ENCODE results near the gene NFIA. TPM values are rescaled to one million over a fixed set of nuclear protein-coding genes. Genes with fewer than 3 reads are reported as not detected.

The NFIA gene
- total and polyA plus RNA-seq, 2 of the 13 experiments (the other 11 are each of a cell fraction or from before 2014, with no cell fraction given): 14.7 to 28.5 TPM

- no peaks in the 10 kb centered on the region for H3K27me3 ChIP-seq (ENCODE audit: control insufficient read depth in 1 of 2, insufficient read depth in 2 of 2, low read length in 2 of 2)
- H3K4me2 ChIP-seq (ENCODE audit: low read depth, low read length): no peak overlapping the region
- no peak overlapping the region for H2AFZ ChIP-seq (ENCODE audit: low read length)
- FAIRE-seq (no peak), ATAC-seq (no peak), DNase-seq (ENCODE audit: low spot score) (no peak)
- WGBS (ENCODE audit: low lambda C conversion rate): 91% methylated on average over 11 of the region's 11 CpGs
- BruUV-seq (replicated peaks): no TSS peak
- intact Hi-C loops (cut with micrococcal nuclease; ENCODE audit: unreplicated experiment) (no loop called here), in situ Hi-C loops (cut with HindIII; ENCODE audit: extremely low pct_ligation_motif_present, low pct_unique_long_range_greater_than_20kb) (no loop called here)
- H3K36me3 ChIP-seq (replicated peaks in 1 of 2; ENCODE audit: control insufficient read depth in 1 of 2, insufficient read depth in 2 of 2, low read length in 2 of 2): peaks cover 14 to 77% of the 10 kb centered on the region in 2 experiments
- H3K27ac ChIP-seq (ENCODE audit: extremely low read length, insufficient read depth, low read length): no peak overlapping the region
- H3K4me3 ChIP-seq (replicated peaks in 1 of 3; ENCODE audit: insufficient read depth in 1 of 3, low read depth in 2 of 3, low read length in 3 of 3): no peak overlapping the region
- H3K9ac ChIP-seq (ENCODE audit: insufficient read depth, low read depth, low read length): no peak overlapping the region
- TF ChIP-seq RBM22 (optimal IDR thresholded peaks at IDR 0.05; ENCODE audit: low read length) (peak; percentile 22), DNMT1 (CRISPR knock-in tag; IDR thresholded peaks at IDR 0.05) (no peak), KIAA2018 (CRISPR knock-in tag; IDR thresholded peaks at IDR 0.05; ENCODE audit: borderline replicate concordance) (no peak), ESRRA (CRISPR knock-in tag; IDR thresholded peaks at IDR 0.05; ENCODE audit: low read depth) (no peak), ZNF280D (CRISPR knock-in tag; IDR thresholded peaks at IDR 0.05) (no peak)
- no peaks in the 10 kb centered on the region for H4K20me1 ChIP-seq (ENCODE audit: insufficient read depth, low read length)
- H3K9me3 ChIP-seq (ENCODE audit: low read length): no peaks in the 10 kb centered on the region
- CTCF ChIA-PET (ENCODE audit: low intra/inter-chr PET ratio, low total read pairs): no interaction called here
- POLR2A ChIA-PET: no interaction called here
- H3K79me2 ChIP-seq (ENCODE audit: insufficient read depth, low read length): no peaks in the 10 kb centered on the region
- H3K4me1 ChIP-seq (ENCODE audit: insufficient read depth, low read length): no peaks in the 10 kb centered on the region
Measured at GRCh38 chr1:61392409-61393242, 310.3 kb downstream of the NFIA start.
